IPS-NIHi7 (cell line): ENCODE results near the gene KCNS3.

Source experiments
- DNase-seq: peaks from one replicate; pipeline ENCODE4 v3.0.0; 2012; ENCODE audit warnings: mixed read lengths; ENCODE audit errors: extremely low spot score

The KCNS3 gene

DNA sequence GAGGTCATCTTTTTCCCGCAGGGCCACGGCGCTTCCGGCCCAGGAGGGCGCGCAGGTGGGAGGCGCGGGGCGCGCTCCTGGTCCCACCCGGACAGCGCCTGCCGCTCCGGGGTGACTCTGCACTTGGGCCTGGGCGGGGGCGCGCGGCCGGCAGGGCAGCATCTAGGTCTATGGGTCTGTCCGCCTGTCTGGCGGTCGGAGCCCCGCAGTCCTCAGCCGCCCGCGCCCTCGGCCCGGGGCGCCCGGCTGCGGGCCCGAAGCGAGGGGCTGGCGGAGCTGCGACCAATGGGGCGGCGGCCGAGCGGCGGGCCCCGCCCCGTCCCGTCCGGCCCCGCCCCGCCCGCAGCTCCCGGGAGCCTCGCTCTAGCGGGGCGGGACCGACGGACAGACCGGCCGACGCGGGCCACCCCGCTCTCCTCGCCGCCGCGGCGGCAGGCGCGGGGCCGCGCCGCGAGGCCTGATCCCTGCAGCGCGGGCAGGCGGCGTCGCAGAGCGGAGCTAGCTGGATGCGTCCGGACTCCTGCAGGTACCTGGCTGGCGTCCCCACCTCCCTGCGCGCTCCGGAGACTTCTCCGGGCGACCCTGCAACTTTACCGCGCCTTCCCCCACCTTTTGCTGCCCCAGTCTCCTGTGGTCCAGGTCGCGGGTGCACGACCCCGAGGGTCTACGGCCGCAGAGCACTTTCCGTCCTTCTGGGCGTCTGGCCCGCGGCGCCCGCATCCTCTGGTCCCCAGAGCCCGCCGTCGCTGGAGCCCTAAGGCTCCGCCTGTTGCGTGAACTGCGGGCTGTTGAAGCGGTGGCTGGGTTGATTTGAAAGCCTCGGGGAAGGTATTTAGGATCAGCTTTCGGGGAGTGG, at the start of gene KCNS3:
Gene KCNS3, plus strand, starts transcription at position 387 of the 856 bp plus-strand sequence. CDS start 52,342 bp downstream, outside the sequence.
- DNase-seq: peak; percentile 88

- DNase-seq: peak; percentile 94
These were observed 48.1 kb upstream of the KCNS3 start for GRCh38 chr2:17830053-17831034.

DNA sequence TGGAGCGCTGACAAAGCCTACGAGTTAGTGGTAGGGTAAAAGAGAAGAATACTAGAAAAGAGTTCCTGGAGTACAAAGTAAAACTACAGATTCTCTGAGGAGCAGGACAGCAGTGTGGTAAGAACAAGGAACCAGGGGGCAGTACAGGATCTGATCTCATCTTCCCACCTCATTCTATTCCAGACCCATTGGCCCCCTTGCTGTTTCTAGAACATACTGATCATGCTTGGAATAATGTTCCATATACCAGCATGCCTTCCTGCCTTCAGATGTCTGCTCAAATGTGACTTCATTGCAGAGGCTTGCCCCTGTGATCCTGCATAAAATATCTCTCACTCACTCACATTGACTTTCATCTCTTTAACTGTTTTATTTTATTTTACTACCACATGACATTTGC, 43.0 kb upstream of the KCNS3 start:
- DNase-seq: no peak

- no peak for DNase-seq
These were observed 38.5 kb upstream of the KCNS3 start for GRCh38 chr2:17839959-17840358.

GRCh38 chr2:17843457-17843856, 35.0 kb upstream of the KCNS3 start:
- no peak for DNase-seq

- DNase-seq: no peak
These were observed 32.7 kb upstream of the KCNS3 start for GRCh38 chr2:17845806-17846205.

GRCh38 chr2:17846676-17847075, 31.8 kb upstream of the KCNS3 start:
- no peak for DNase-seq

GRCh38 chr2:17847236-17847635, 31.2 kb upstream of the KCNS3 start:
- no peak for DNase-seq

DNA sequence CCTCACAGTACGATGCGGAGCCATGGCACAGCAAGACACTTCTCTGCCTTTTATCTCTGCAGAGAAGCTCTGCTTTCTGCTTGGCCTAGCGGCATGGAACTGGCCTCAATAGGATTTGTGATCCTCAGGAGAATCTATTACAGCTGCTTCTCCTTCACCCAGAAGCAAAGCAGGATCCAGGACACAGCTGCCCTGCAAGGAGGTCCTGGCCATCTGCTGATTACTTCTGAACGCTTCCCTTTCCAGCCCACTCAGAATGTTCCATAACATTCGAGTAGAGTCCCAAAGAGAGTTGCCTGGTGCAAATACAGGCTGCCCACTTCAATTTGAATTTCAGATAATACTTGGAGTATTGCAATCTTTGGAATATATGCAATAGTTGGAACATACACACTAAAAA, 29.2 kb upstream of the KCNS3 start:
- no peak for DNase-seq

DNA sequence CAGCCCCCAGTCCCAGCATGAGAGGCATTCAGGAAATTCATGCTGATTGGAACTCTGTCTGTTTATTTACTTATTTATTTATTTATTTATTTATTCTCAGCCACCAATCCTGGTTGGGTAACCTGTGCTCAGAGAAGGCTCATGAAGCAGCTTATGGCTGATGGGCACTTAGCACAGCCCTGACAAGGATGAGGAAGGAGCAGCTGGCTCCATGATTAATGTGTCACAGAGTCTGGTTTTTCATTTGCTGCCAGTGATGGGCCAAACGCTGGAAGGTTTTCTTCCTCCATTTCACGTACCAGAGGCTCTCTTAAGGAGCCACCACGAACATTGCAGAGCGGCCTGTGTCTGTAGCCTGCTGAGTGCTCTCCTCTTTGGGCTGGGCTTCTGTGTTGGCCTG, 28.3 kb upstream of the KCNS3 start:
- no peak for DNase-seq

GRCh38 chr2:17851731-17852585, 26.5 kb upstream of the KCNS3 start:
- peak; percentile 72 for DNase-seq

DNA sequence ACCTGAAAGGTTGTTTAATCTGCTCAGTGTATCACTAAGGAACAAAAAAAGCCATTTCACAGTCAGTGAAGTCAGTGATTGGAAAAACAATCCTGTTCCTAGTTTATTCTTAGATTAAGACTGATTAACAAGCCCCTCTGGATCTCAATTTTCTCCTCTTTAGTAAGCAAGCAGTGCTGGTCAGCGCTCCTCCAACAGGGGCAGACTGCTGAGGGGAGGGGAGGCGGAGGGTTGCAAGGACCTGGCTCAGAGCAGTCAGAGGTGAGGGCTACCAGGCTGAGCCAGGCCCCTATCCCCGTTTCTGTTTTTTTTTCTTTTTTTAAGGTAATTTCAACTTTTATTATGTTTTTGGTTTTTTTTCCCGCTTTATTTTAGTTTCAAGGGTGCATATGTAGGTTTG, 24.7 kb upstream of the KCNS3 start:
- no peak for DNase-seq

- DNase-seq: no peak
These were observed 21.4 kb upstream of the KCNS3 start for GRCh38 chr2:17857021-17857420.

DNA sequence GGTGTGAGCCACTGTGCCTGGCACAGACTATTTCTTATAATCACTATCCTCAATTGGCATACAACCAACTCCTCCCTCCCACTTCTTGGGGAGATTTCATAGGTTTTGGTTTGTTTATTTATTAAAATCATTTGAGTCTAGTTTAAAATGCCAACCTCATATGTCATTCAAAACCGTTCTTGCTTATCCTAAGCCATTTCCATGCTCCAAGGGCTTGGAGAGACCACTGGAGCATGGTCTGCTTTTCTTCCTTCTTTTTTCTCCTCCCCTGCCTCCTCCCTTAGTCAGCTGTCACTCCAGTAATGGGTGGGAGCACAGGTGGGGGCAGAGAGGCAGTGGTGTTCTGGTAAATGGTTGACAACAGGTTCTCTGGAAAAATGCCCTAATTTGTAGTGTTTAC, 20.4 kb upstream of the KCNS3 start:
- DNase-seq: no peak

DNA sequence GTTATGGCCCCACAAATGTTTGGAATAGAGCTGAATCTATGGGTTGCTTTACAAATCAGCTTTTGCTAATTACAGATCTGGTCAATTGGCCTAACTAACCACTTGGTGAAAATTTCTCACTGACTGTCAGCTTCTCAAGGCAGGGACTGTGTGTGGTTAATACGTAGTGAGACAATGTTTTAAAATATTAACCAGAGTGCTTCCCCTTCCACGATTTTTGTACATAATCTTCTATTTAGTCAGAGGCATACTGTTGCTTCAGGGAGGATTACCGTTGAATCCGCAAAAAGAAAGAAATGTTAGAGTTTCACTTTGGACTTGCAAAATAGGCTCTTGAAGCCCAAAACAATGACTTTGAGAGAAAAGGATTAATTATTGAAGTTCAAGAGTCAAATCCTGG, 14.9 kb upstream of the KCNS3 start:
- DNase-seq: no peak

- DNase-seq: no peak
These were observed 13.8 kb upstream of the KCNS3 start for GRCh38 chr2:17864676-17865075.

- DNase-seq: no peak
These were observed 11.3 kb upstream of the KCNS3 start for GRCh38 chr2:17867133-17867532.

- no peak for DNase-seq
These were observed 9.3 kb upstream of the KCNS3 start for GRCh38 chr2:17869128-17869527.

DNA sequence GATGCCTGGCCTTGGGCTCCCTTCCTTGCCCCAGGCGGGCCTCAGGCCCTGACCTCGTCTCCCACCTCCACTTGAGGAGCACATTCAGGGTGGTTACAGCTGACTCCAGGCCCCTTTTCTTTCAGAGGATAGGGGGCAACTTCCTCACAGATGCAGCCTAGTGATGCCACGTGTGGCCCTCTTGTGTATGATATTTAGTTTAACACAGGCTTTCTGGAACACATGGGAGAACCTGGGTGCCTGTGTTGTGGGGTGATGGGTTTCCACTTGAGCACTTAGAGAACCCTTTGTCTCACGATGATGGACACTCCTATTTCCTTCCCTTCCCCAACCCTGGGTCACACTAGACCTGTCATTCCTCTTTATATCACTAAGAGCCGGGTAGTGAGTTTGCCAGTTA, 6.8 kb upstream of the KCNS3 start:
- no peak for DNase-seq

DNA sequence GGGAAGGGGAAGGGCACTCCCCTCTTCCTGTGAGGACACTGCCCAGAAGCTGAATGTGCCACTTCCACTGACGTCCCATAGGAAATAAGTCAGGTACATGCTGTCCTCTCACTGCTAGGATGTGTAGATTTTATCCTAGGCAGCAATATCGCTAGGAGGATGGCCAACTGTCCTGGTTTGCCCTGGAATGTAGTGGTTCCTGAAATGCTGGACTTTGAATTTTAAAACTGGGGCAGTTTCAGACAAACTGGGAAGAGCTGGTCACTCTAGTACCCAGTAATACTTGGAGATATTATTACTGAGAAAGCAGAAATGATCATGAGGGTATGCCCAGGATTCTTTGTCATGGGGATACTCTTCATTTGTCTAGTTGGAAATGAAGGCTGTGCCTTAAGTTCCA, 5.4 kb upstream of the KCNS3 start:
- DNase-seq: no peak

DNA sequence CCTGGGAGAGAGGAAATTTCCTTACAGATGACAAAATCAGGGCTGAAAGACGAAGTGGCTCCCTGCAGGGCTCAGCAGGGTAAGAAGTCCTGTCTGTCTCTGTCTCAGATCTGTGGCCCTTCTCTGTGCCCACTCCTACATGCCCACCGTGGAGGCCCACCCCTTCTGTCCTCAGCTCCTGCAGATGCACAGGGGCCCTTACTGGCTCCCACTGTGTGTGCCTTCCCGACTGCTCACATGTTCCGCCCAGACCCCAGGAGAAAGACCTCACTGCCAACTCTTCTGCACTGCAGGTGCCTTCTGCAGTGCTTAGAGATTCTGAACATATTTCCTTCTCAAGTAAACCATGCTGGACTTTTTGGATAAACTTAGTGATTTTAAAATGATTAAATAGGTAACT, 1.9 kb upstream of the KCNS3 start:
- no peak for DNase-seq

DNA sequence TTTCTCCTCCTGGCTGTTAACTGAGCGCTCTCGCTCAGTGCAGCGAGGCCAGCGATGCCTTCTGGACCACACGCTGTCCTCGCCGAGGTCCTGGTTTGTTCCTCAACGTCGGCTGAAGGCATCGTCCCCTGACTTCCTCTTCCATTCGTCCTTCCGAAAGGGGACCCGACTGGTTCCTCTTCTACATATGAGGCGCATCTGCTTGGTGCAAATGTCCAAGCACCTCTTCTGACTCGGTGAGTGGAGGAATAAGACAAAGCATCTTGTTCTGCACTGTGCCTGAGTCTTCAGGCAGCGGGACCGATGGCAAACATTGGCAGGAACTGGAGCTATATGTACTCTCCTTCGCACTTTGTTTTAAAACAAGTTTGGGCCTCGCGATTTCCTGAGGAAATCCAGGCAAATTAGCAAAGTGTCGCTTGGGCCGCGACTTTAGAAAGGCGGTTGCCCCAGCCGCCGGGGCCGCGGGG, 621 bp upstream of the KCNS3 start:
- peak; percentile 47 for DNase-seq
